GM12874 (cell line): Measurements from ENCODE around the gene SHB.

Experiments used
- TF ChIP-seq, protein P1 (sequence below): IDR thresholded peaks from 2 replicates; pipeline ENCODE4 v1.5.1; 2011; ENCODE audit warnings: low read depth, mild to moderate bottlenecking, control low read depth, low read length, moderate library complexity; ENCODE audit not compliant: insufficient read depth

The SHB gene

DNA sequence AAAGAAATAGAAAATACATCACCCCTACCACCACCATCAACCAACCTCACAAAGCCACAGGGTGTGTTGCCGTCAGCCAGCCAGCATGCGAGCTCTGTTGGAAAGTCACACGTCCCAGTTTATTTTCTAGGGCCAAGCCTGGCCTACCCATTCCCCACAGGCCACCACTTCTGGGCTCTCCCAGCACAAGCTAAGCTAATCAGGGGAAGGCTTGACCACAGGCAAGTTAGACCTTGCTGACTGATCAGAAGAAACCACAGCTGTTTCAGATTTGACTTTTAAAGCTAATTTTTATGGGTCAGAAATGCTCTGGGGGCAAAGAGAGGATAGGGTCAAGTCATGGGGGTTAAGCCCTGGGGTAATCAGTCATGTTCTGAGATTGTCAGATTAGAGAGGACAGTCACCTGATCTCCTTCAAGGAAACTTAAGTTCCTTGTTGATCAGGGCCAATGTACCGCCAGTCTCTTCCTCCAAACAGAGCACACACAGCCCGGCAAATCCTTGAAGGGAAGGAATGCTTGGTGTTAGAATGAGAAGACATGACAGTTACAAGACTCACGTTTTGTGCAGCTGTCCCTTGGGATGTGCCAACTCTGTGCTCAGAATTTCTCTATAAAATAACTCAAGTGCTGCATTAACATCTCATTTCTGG lies 7.6 kb downstream of the SHB start:
- TF ChIP-seq, protein P1, sequence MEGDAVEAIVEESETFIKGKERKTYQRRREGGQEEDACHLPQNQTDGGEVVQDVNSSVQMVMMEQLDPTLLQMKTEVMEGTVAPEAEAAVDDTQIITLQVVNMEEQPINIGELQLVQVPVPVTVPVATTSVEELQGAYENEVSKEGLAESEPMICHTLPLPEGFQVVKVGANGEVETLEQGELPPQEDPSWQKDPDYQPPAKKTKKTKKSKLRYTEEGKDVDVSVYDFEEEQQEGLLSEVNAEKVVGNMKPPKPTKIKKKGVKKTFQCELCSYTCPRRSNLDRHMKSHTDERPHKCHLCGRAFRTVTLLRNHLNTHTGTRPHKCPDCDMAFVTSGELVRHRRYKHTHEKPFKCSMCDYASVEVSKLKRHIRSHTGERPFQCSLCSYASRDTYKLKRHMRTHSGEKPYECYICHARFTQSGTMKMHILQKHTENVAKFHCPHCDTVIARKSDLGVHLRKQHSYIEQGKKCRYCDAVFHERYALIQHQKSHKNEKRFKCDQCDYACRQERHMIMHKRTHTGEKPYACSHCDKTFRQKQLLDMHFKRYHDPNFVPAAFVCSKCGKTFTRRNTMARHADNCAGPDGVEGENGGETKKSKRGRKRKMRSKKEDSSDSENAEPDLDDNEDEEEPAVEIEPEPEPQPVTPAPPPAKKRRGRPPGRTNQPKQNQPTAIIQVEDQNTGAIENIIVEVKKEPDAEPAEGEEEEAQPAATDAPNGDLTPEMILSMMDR: no peak

DNA sequence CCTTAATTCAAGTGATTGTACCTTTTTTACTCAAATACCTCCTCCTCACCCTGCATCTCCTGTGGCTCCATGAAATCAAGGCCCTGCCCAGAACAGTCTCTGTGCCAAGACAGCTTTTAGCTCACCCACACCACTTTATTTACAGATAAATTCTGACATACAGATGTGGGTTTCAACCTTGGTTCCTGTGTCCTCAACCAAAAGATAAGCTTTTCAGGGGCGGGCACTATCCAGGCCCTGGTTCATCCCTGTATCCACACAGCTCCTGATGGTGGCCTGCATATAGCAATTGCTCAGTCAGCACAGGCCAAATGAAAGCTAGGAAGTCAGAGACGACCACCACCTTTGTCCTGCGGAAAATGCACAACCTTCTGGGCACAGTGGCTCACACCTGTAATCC lies 8.3 kb downstream of the SHB start:
- TF ChIP-seq, protein P1: no peak

DNA sequence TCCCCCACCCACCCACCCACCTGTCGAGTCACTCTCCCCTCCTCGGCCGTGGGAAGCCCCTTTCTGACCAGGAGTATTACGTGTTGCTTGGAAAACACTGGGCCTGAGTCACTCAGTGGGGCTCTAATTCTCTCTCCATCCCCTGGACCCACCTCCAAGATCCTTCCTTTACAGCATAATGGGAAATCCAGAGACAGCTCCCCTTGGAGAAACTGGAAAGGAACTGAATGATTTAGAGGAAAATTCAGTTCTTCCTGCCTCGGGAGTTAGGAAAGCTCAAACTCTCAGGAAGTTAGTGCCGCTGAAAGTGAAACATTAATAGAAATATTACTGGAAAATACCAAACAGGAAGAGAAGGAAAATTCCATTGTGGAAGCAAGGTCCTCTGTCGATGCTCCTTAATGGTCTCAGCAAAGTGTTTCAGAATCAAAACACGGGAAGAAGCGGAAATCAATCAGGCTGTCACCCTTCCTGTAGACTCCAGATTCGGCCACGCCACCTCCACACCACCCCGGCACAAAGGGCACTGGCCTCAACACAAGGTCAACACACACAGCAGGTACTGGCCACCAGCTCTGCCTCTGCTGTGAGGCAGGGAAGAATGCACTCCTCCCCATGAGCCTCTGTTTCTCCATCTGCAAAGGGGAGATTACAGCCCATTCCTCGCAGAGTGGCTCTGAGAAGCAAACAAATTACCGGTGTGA lies 9.6 kb downstream of the SHB start:
- TF ChIP-seq, protein P1: no peak

DNA sequence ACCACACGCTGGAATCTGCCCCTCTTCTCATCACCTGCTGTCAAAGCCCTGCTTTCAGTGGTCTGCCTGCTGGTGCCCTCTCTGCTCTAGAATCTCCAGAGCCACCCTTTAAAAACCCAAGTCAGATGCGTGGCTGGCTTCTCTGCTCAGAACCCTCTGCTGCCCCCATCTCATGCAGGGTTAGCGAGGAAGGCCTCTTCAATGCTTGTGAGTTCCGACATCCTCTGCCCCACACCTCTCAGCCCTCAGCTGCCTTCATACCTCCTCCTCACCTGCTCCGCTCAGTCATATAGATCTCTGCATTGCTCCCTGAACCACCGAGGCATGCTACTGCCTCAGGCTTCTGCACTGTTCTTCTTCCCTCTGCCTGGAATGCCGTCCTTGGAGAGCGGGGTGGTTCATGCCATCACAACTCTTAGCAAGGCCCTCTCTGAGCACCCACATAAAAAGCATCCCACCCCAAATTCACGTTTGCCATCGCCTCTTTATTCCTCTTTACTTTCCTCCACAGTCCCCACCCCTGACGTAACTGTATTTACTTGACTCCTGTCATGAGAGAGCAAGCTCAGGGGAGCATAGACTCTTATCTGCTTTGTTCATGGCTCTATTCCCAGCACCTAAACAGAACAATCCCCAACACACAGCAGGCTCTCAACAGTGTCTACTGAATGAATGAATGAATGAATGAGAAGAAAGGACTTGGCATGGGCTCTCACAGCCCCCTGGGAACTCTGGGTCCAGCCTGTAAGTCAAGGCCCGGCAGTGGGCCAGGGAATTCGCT lies 10.4 kb downstream of the SHB start:
- TF ChIP-seq, protein P1: no peak

DNA sequence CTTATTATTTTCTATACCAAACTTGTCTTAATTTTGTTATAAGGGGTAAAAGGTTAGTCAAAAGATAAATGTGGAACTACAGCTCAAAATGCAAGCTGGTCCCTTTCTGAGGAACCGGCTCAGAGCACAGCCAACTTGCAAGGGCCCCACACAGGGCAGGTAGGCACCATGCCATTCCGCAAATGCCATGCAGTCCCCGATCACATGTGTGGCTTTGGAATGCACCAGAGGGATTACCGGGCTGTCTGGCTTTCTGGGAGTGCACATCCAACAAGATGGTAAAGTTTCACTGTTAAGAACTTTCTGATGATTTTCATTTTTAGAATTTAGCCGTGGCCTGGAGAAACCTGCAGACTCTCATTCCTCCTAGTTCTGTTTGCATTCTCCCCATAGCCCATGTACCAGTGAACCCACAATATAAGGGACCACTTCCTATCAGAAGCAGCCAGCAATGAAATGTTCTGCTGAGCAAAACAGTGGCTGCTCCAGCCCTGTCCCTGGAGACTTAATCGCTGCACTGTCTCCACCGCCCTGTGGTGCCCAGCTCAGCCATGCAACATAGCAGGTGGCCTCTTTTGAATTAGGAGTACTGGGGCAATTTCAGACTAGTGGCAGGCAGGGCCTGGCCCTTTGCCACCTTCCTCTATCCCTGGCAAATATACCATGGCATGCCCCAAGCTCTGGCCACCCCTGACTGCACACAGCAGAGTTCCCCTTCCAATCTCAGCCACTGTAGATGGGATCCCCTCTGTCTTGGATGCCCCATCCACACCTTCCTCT lies 11.4 kb downstream of the SHB start:
- TF ChIP-seq, protein P1: no peak

DNA sequence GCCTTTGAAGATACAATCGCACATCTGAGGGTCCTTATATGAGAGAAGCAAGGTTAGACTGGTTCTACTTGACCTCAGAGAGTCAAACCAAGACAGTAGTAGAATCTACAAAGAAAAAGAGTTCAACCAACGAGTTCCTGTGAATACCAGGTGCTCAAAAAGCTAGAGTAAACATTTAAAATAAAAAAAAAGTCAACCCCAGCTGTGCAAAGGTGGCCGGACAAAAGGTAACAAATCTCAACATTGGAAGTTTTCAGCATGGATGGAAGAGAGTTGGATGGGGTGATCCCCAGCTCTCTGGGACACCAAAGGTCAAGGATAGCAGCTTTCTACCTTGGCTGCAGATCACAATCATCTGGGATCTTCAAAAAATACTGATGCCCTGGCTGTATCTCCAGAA lies 14.4 kb downstream of the SHB start:
- TF ChIP-seq, protein P1: no peak
